GM18873 (cell line): ENCODE measurements around the gene POLH.
"Not testable (repeated sequence)": the region's sequence is repeated elsewhere in the genome, so short reads cannot be mapped to it uniquely, and the experiment has no call there.

ENCODE experiments used
- ATAC-seq: cut with Tn5 transposase; IDR thresholded peaks from one replicate; pipeline ENCODE4 v1.9.1; 2021; ENCODE audit warnings: mild to moderate bottlenecking, moderate library complexity, moderate number of reproducible peaks; ENCODE audit not compliant: unreplicated experiment, low FRiP score

The POLH gene

DNA sequence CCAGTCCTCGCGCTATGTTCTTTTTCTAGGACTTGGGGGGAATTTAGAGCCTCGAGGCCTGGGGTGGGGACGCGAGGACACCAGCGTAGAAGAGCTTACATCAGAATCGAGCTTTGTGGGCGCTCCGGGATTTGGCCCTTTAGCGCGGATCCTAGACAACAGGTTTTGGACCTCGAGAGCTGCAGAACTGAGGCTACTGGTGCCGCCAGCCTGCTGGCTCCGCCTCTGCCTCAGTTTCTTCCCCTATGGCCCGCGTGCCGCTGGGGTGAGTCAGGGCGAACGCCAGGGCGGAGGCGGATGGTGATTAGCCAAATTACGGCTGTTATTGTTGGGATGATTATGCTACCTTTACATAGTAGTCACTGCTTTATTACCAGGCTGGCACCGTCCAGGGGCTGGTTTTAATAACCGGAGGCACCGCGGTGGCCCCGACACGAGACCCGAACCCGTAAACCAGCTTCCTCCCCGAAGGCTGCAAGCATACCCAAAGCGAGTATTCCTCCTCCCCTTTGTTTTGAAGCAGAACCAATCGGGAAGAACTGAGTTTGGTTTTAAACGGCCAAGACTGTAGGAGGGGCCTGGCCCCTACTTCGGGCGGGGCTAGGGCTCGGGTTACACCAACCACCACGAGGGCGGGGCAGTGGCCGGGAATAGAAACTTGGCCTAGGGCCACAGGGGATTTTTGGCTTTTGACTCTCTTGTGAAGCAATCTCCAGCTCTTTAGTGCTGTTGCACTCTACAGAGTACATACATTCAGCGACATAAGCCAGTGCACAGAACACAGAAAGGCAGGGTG is 53.7 kb downstream of the POLH start:
- ATAC-seq, result peak; percentile 68

DNA sequence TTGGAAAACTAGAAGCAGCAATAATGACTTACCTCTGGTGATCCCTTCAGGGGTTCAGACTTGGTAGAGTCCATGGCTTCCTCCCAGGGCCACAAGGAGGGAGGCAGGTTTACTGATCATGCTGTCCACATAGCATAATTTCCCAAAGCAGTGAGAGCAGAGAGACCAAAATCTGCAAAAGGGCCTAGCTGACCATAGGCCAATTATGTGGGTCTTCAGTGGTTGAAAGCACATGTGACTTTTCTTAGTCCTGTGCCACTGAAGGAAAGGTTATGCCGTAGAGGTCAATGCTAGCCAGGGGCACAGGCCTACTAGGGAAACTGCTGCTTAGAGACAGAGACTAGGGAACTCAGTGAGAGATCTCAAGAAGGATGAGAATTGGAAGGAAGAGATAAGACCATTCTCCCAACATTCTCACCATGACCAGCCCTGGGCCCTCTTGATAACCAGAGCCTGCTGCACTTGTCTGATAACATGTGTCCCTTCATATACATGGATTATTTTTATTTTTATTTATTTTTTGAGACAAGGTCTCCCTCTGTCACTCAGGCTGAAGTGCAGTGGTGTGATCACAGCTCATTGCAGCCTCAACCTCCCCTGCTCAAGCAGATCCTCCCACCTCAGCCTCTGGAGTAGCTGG is 55.1 kb downstream of the POLH start:
- ATAC-seq, result no peak

DNA sequence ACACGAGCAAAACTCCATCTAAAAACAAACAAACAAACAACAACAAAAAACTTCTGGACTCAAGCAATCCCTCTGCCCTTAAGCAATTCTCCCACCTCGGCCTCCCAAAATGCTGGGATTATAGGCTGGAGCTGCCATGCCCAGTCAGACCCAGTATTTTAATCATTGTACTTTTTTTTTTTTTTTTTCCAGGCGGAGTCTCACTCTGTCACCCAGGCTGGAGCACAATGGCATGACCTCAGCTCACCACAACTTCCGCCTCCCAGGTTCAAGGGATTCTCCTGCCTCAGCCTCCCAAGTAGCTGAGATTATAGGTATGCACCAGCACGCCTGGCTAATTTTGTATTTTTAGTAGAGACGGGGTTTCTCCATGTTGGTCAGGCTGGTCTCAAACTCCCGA is 57.0 kb downstream of the POLH start:
- not testable (repeated sequence) for ATAC-seq

DNA sequence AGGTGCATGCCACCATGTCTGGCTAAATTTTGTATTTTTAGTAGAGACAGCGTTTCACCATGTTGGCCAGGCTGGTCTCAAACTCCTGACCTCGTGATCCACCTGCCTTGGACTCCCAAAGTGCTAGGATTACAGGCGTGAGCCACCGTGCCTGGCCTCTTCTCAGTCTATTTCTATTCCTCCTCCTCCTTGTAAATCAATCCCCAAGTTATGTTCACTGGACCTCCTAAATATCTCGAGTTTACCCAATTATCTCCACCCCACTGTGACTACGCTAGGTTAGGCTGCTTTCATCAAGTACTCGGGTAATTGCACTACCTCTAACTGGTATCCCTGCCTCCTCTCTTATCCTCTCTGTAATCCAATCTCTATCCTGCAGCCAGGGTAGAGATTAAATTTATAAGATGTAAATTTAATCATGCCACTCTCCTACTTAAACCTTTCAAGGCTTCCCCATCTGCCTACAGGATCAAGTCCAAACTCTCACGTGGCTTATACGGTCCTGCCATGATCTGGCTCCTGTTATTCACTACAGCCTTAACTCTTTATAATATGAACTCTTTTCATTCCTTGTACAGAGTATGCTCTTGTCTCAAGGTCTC is 58.8 kb downstream of the POLH start:
- no peak for ATAC-seq

DNA sequence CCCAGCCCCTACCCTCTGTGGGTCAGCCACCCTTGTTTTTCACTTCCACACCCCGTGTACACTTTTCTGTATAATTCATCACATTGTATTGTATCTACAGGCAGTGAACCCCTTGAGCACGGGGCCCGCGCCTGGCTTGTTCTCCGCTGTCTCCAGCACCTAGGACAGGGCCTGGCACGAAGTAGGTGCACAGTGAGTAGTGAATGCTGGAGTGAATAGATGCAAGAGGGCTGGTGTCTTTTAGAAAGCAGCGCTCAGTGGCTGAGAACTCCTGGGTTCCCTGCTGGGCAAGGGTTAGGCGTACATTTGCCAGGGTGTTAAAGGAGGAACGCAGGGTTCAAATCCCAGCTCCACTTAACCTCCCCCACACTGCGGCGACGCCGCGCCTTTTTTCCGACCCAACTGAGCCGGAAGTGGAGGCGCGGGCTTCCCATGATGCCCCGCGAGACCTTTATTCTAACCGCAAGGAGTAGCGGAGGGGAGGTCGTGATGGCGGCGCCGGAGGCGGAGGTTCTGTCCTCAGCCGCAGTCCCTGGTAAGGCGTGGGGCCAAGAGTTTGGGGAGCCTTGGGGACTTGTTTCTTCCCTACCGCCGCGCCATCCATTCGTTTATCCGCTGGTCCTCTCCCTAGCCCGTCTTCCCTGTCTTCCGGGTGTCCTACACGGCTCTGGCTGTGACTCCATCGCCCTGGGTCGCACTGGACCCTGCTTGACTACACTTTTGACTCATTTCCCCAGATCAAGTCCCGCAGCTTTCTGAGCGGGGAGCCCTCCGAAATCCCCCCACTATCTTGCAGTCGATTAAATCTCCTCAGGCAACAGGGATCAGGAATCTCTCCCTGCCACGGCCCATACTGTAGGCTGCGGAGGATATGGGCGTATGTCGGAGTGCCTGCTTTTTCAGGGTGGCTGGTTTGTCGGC is 59.7 kb downstream of the POLH start, which contains the start of gene MAD2L1BP:
TSS of gene MAD2L1BP (plus strand) at position 454 of the 921 bp plus-strand sequence. CDS start at position 490, 36 bp downstream.
- ATAC-seq, result peak; percentile 62

DNA sequence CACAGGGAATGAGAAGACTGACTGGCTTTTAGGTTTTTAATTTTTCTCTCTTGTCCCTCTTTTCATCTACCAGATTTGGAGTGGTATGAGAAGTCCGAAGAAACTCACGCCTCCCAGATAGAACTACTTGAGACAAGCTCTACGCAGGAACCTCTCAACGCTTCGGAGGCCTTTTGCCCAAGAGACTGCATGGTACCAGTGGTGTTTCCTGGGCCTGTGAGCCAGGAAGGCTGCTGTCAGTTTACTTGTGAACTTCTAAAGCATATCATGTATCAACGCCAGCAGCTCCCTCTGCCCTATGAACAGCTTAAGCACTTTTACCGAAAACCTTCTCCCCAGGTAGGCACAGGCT is 60.3 kb downstream of the POLH start:
- no peak for ATAC-seq

DNA sequence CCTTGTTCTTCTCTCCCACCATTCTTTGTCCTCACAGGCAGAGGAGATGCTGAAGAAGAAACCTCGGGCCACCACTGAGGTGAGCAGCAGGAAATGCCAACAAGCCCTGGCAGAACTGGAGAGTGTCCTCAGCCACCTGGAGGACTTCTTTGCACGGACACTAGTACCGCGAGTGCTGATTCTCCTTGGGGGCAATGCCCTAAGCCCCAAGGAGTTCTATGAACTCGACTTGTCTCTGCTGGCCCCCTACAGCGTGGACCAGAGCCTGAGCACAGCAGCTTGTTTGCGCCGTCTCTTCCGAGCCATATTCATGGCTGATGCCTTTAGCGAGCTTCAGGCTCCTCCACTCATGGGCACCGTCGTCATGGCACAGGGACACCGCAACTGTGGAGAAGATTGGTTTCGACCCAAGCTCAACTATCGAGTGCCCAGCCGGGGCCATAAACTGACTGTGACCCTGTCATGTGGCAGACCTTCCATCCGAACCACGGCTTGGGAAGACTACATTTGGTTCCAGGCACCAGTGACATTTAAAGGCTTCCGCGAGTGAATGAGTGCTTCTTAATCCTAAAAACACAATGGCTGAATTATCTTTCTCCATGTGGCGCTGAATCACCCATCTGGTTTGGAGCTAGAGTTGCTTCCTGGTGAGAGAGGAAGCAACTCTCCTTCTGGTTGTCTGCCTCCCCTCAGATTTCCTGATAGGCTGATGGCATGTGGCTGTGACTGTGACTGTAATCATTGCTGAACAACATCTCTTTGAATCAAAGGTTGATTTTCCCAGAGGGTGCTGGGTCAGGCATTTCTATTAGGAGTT is 64.2 kb downstream of the POLH start:
- ATAC-seq, result no peak

DNA sequence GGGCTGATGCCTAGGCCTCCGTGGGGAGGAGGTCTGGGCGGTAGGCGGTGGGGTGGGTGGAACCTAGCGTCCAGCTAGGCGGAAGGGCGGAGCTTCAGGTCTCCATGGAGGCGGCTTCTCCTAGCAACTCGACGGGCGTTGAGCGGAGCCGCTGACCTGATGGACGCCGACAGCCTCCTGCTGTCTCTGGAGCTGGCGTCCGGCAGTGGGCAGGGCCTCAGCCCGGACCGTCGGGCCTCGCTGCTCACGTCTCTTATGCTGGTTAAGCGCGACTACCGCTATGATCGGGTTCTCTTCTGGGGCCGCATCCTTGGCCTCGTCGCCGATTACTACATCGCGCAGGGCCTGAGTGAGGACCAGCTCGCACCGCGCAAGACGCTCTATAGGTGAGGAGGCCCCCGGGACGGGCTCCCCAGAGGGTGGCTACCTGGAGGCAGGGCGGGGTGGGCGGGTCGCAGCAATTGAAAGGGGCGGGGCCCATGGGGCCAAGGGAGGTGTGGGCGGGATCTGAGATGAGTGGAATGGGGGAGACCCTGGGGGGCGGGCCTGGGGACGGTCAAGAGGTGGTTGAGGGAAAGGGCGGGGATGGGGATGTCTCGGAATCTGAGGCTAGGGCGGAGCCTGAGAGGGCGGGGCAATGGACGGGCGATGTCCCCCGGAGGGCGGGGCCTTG is 69.1 kb downstream of the POLH start, which contains the start of gene RSPH9:
TSS of gene RSPH9 (plus strand) at position 97 of the 673 bp plus-strand sequence. CDS start at position 160, 63 bp downstream.
- ATAC-seq, result no peak

DNA sequence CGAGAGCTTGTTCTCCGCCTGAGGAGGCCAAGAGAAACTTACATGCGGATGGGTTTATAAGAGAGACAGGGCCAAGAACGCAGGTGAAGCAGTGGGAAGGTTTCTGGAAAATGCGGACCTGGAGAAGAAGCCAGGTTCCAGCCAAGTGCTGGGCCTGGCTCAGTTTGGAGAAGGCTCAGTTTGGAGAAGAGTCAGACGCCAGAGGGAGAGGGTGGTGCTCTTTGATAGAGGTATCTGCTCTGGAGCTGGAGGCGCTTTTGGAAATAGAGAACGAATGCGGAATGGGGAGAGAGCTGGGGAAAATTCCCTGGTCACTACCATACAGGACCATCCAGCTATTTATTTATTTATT is 69.6 kb downstream of the POLH start:
- no peak for ATAC-seq

DNA sequence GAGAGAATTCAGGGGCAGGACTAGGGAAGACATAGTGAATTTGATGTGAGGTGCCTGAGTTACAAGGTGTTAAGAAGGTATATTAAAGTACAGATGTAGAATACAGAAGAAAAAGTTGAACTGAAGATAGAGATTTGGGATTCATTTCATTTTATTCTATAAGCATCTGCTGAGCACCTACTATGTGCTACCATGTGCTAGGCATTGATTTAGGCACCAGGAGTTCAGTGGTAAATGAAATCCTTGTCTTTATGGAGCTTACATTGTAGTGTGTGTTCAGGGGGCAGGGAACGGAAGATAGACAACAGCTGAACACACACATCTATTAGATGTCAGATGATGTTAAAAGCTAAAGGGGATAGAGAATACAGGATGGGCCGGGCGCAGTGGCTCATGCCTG is 71.6 kb downstream of the POLH start:
- no peak for ATAC-seq

DNA sequence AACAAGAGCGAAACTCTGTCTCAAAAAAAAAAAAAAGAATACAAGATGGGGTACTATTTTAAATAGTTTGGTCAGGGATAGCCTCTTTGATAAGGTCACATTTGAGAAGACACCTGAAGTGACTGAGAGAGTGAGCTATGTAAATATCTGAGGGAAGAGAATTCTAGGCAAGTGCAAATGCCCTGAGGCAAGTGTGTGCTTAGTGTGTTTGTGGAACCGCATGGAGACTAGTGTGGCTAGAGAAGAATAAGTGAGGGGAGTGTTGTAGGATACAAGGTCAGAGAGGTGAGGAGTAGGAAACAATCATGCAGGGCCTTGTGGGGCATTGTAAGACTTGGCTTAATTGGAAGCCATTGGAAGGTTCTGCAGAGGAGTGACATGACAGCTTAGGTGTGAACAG is 72.3 kb downstream of the POLH start:
- ATAC-seq, result no peak

DNA sequence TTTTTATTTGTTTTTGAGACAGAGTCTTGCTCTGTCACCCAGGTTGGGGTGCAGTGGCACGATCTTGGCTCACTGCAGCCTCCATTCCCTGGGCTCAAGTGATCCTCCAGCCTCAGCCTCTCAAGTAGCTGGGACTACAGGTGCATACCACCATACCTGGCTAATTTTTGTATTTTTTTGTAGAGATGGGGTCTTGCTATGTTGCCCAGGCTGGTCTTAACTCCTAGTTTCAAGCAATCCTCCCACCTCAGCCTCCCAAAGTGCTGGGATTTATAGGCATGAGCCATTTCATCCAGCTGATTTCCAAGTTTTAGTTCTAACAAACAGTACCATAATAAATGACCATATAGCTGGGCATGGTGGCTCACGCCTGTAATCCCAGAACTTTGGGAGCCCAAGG is 76.8 kb downstream of the POLH start:
- ATAC-seq, result not testable (repeated sequence)

DNA sequence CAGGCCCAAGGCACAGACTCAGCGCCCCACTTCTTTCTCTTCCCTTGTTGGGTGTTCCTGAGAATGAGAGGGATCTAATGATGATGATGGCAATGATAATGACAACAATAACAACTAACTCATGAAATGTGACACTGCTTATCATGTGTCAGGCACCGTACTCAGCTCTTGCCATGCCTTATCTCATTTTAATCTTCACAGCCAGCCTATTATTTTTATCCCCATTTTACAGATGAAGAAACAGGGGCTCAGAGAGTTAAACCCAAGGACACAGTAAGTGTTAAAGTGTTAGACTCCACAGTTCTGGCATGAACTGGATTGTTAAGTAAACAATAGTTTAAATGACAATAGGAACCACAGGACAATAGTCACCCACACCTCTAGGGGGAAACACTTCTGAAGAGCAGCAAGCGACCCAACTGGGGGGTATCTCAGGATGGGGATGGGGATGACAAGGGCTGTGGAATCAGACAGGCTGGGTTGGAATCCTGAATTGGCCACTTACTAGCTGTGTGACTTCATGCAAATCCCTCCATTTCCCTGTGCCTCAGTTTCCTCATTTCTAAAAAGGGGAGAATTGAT is 81.3 kb downstream of the POLH start:
- ATAC-seq, result no peak

DNA sequence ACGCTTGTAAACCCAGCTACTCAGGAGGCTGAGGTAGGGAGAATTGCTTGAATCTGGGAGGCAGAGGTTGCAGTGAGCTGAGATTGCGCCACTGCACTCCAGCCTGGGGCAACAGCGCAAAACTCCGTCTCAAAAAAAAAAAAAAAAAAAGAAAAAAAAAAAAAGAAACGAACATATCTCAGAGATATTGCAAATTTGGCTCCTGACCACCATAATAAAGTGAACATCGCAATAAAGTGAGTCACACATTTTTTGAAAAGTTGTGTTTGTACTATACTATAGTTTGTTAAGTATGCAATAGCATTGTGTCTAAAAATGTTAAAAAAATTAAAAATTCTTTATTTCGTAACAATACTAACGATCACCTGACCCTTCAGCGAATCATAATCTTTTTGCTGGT is 82.2 kb downstream of the POLH start:
- ATAC-seq, result no peak

DNA sequence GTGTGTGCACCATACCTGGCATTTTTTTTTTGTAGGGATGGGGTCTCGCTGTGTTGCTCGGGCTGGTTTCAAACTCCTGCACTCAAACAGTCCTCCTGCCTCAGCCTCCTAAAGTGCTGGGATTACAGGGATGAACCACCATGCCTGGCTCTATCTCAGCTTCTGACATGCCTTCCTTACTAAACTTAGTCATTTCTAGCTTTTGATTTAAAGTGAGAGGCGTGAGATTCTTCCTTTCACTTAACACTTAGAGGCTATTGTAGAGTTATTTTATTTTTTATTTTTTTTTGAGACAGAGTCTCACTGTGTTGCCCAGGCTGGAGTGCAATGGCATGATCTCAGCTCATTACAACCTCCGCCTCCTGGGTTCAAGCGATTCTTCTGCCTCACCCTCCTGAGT is 87.0 kb downstream of the POLH start:
- ATAC-seq, result not testable (repeated sequence)
